Measurements from ENCODE around the gene MYB.
A peak's percentile ranks its signal among the peaks of the same experiment; 100 is the strongest.

DNA sequence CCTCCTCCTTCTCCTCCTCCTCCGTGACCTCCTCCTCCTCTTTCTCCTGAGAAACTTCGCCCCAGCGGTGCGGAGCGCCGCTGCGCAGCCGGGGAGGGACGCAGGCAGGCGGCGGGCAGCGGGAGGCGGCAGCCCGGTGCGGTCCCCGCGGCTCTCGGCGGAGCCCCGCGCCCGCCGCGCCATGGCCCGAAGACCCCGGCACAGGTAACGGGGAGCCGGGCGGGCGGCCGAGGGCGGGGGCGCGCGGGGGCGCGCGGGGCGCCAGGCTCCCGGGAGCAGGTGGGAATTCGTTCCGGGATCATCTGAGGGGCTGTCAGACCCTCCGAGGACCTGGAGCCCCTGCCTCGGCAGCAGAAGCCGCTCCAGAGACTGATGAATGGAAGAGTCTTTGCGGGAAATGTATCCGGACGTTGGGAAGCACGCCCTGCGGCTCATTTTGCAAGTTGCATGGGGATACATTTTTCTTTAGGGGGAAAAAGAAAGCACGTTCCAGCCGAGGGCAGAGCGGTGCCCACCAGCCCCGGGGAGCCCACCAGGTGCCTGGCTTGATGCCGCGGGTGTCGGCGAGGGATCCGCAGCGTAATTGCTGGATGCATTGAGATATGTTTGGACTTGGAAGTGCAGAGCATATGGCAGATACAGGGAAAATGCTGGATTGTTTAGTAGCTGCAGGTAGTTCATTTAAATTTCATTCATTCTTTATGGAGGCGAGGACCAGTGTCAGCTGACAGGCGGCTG lies 394 bp downstream of the MYB start:
- TF ChIP-seq, protein P1, sequence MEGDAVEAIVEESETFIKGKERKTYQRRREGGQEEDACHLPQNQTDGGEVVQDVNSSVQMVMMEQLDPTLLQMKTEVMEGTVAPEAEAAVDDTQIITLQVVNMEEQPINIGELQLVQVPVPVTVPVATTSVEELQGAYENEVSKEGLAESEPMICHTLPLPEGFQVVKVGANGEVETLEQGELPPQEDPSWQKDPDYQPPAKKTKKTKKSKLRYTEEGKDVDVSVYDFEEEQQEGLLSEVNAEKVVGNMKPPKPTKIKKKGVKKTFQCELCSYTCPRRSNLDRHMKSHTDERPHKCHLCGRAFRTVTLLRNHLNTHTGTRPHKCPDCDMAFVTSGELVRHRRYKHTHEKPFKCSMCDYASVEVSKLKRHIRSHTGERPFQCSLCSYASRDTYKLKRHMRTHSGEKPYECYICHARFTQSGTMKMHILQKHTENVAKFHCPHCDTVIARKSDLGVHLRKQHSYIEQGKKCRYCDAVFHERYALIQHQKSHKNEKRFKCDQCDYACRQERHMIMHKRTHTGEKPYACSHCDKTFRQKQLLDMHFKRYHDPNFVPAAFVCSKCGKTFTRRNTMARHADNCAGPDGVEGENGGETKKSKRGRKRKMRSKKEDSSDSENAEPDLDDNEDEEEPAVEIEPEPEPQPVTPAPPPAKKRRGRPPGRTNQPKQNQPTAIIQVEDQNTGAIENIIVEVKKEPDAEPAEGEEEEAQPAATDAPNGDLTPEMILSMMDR (IDR thresholded peaks at IDR 0.05): no peak
- peak in 1 of 2 donors; percentile 29 for TF ChIP-seq POLR2A (IDR thresholded peaks at IDR 0.05)

All from Peyer's patch (tissue), 4 donors.